Spleen (tissue), 7 donors: ENCODE data around the gene NCS1.

ENCODE experiments used
- POLR2A ChIP-seq, 3 donors: fragments of 450-650 bp; IDR thresholded peaks; one replicate each; pipeline ENCODE4 v1.5.1; 2017; ENCODE audit warnings: antibody characterized with exemption in 3 of 3, mild to moderate bottlenecking in 1 of 3
- TF ChIP-seq, protein P1 (sequence below), 11 experiments: fragments of 200-600 bp in 7 of 11; fragments of 450-650 bp in 4 of 11; sonication (generic) in 4 of 11; IDR thresholded peaks in 8 of 11; conservative IDR thresholded peaks in 3 of 11; 1 replicate in 7 of 11; 2 replicates in 4 of 11; pipeline versions ENCODE4 v1.4.0 to v1.8.0; 2016 to 2021; ENCODE audit warnings: antibody characterized with exemption in 11 of 11, inconsistent platforms in 4 of 11, mild to moderate bottlenecking in 1 of 11
- donor health status: DM: no; HTN: no; CAD: no; lungs with moderate emphysema.
- donor health status: DM: no; HTN: no; CAD: no.
- donor health status: DM: no; HTN: no; CAD: no.

DNA sequence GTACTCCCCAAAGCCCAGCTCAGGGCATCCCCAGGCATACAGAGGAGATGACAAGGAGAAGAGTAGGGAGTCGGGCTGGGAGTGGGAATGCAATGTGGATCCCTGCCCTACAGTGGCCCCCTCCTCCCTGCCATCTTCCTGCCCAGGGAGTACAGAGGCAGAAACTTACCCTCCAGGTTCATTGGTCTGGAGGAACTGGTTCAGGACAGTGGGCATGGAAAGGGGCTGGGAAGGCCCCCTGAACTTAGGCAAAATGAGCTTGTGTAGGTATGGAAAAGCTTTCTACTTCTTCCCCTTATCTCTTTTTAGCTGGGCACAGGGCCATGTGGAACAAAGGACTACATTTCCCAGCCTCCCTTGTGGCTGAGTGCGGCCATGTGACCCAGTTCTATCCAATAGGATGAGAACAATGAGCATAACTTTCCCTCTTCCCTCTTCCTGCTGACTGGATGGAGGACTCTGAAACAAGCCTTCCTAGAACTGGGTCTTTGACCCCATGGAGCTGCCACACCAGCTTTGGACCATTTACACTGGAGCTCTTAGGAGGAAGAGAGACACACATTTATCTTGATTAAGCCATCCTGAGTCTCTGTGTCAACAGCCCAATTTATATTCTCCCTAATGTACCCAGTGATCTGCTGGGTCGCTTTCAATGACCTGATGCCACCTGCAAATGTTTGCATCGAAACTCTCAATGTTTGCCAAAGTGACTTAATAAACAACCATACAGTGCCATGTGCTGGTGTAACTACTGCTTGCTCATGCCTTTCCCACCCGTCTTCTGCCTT, 68.4 kb downstream of the NCS1 start:
- TF ChIP-seq POLR2A (IDR thresholded peaks at IDR 0.05), result no peak
- TF ChIP-seq, protein P1, sequence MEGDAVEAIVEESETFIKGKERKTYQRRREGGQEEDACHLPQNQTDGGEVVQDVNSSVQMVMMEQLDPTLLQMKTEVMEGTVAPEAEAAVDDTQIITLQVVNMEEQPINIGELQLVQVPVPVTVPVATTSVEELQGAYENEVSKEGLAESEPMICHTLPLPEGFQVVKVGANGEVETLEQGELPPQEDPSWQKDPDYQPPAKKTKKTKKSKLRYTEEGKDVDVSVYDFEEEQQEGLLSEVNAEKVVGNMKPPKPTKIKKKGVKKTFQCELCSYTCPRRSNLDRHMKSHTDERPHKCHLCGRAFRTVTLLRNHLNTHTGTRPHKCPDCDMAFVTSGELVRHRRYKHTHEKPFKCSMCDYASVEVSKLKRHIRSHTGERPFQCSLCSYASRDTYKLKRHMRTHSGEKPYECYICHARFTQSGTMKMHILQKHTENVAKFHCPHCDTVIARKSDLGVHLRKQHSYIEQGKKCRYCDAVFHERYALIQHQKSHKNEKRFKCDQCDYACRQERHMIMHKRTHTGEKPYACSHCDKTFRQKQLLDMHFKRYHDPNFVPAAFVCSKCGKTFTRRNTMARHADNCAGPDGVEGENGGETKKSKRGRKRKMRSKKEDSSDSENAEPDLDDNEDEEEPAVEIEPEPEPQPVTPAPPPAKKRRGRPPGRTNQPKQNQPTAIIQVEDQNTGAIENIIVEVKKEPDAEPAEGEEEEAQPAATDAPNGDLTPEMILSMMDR (IDR thresholded peaks at IDR 0.05 in 8 of 11, conservative IDR thresholded peaks at IDR 0.05 in 3 of 11), result no peak
